ENCODE results near the gene TFRC. TPM values are rescaled to one million over a fixed set of nuclear protein-coding genes. Genes with fewer than 3 reads are reported as not detected.

Gene TFRC
- total RNA-seq, 1 experiment from 2014 or later: 143 TPM

- Mint-ChIP-seq H3K4me1 (peaks cover 9% of the 10 kb centered on the region), H3K36me3 (no peaks in the 10 kb centered on the region), H3K27ac (no peak overlapping the region), H3K4me3 (no peak overlapping the region), H3K9me3 (no peaks in the 10 kb centered on the region), H3K27me3 (ENCODE audit: low read depth) (no peaks in the 10 kb centered on the region)
- ChIA-PET POLR2A (no interaction called here), CTCF (interaction anchor here (1.2 to 2.3 kb wide), 2 partner anchors 11 to 12 kb away, joined by 3 to 10 read pairs; no protein-coding TSS in a partner anchor)
- no peak for TF ChIP-seq ZNF423 (CRISPR knock-in tag; IDR thresholded peaks at IDR 0.05)
- TF ChIP-seq, protein P1, sequence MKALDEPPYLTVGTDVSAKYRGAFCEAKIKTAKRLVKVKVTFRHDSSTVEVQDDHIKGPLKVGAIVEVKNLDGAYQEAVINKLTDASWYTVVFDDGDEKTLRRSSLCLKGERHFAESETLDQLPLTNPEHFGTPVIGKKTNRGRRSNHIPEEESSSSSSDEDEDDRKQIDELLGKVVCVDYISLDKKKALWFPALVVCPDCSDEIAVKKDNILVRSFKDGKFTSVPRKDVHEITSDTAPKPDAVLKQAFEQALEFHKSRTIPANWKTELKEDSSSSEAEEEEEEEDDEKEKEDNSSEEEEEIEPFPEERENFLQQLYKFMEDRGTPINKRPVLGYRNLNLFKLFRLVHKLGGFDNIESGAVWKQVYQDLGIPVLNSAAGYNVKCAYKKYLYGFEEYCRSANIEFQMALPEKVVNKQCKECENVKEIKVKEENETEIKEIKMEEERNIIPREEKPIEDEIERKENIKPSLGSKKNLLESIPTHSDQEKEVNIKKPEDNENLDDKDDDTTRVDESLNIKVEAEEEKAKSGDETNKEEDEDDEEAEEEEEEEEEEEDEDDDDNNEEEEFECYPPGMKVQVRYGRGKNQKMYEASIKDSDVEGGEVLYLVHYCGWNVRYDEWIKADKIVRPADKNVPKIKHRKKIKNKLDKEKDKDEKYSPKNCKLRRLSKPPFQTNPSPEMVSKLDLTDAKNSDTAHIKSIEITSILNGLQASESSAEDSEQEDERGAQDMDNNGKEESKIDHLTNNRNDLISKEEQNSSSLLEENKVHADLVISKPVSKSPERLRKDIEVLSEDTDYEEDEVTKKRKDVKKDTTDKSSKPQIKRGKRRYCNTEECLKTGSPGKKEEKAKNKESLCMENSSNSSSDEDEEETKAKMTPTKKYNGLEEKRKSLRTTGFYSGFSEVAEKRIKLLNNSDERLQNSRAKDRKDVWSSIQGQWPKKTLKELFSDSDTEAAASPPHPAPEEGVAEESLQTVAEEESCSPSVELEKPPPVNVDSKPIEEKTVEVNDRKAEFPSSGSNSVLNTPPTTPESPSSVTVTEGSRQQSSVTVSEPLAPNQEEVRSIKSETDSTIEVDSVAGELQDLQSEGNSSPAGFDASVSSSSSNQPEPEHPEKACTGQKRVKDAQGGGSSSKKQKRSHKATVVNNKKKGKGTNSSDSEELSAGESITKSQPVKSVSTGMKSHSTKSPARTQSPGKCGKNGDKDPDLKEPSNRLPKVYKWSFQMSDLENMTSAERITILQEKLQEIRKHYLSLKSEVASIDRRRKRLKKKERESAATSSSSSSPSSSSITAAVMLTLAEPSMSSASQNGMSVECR (CRISPR knock-in tag; IDR thresholded peaks at IDR 0.05; ENCODE audit: borderline replicate concordance): no peak
- TF ChIP-seq SP1 (CRISPR knock-in tag; conservative IDR thresholded peaks at IDR 0.05): no peak
- TF ChIP-seq JUN (CRISPR knock-in tag; IDR thresholded peaks at IDR 0.05): no peak
- TF ChIP-seq ZNF416 (CRISPR knock-in tag; IDR thresholded peaks at IDR 0.05): no peak
- TF ChIP-seq ZNF671 (CRISPR knock-in tag; IDR thresholded peaks at IDR 0.05): no peak
- no peak for TF ChIP-seq EMX1 (CRISPR knock-in tag; IDR thresholded peaks at IDR 0.05)
- TF ChIP-seq RELA (CRISPR knock-in tag; IDR thresholded peaks at IDR 0.05; ENCODE audit: borderline replicate concordance): no peak
- TF ChIP-seq, protein P2, sequence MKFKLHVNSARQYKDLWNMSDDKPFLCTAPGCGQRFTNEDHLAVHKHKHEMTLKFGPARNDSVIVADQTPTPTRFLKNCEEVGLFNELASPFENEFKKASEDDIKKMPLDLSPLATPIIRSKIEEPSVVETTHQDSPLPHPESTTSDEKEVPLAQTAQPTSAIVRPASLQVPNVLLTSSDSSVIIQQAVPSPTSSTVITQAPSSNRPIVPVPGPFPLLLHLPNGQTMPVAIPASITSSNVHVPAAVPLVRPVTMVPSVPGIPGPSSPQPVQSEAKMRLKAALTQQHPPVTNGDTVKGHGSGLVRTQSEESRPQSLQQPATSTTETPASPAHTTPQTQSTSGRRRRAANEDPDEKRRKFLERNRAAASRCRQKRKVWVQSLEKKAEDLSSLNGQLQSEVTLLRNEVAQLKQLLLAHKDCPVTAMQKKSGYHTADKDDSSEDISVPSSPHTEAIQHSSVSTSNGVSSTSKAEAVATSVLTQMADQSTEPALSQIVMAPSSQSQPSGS (CRISPR knock-in tag; IDR thresholded peaks at IDR 0.05; ENCODE audit: borderline replicate concordance, low read depth): no peak
- TF ChIP-seq ZNF219 (CRISPR knock-in tag; IDR thresholded peaks at IDR 0.05; ENCODE audit: borderline replicate concordance): no peak
- no peak for TF ChIP-seq FOXP1 (CRISPR knock-in tag; IDR thresholded peaks at IDR 0.05; ENCODE audit: borderline replicate concordance)
- TF ChIP-seq, protein P3, sequence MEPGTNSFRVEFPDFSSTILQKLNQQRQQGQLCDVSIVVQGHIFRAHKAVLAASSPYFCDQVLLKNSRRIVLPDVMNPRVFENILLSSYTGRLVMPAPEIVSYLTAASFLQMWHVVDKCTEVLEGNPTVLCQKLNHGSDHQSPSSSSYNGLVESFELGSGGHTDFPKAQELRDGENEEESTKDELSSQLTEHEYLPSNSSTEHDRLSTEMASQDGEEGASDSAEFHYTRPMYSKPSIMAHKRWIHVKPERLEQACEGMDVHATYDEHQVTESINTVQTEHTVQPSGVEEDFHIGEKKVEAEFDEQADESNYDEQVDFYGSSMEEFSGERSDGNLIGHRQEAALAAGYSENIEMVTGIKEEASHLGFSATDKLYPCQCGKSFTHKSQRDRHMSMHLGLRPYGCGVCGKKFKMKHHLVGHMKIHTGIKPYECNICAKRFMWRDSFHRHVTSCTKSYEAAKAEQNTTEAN (CRISPR knock-in tag; IDR thresholded peaks at IDR 0.05): no peak
- TF ChIP-seq ZNF396 (CRISPR knock-in tag; IDR thresholded peaks at IDR 0.05; ENCODE audit: borderline replicate concordance): no peak
- TF ChIP-seq NR3C1 (CRISPR knock-in tag; conservative IDR thresholded peaks at IDR 0.05; ENCODE audit: low read depth): no peak
- TF ChIP-seq CREB1 (CRISPR knock-in tag; IDR thresholded peaks at IDR 0.05): no peak
- no peak for TF ChIP-seq IRF1 (CRISPR knock-in tag; IDR thresholded peaks at IDR 0.05)
- TF ChIP-seq RORB (CRISPR knock-in tag; IDR thresholded peaks at IDR 0.05): no peak
- TF ChIP-seq CREM (CRISPR knock-in tag; IDR thresholded peaks at IDR 0.05): no peak
- no peak for TF ChIP-seq JAZF1 (CRISPR knock-in tag; IDR thresholded peaks at IDR 0.05)
- TF ChIP-seq NR1H2 (CRISPR knock-in tag; IDR thresholded peaks at IDR 0.05): no peak
- DNase-seq (ENCODE audit: low spot score) (no peak), ATAC-seq (no peak)
Observed at GRCh38 chr3:196122688-196123046, 40.8 kb upstream of the TFRC start.

Data from WTC11 (cell line).